IMR-90 (cell line): ENCODE measurements around the gene CGNL1. TPM values are rescaled to one million over a fixed set of nuclear protein-coding genes. Genes with fewer than 3 reads are reported as not detected.

Experiments used
- ATAC-seq: fragments of 200-7000 bp; cut with Tn5 transposase; 2 replicates; pipeline ENCODE4 v1.9.1; 2020; ENCODE audit warnings: low read depth, mild to moderate bottlenecking, moderate library complexity
- BruUV-seq: library from RNA; stranded (reverse); fragments of 400-500 nt; replicated peaks from 2 replicates; lab custom pipeline; 2021; lab: Mats Ljungman, UMichigan
- CTCF ChIA-PET: fragments of 300-600 bp; formaldehyde crosslinking; extraction: SDS; loops from one replicate; lab custom pipeline; 2021; ENCODE audit warnings: antibody characterized with exemption; lab: Yijun Ruan, JAX
- POLR2A ChIA-PET: fragments of 300-600 bp; sonication (Branson Sonifier 250); formaldehyde crosslinking; loops from one replicate; lab custom pipeline; 2022; ENCODE audit warnings: antibody characterized with exemption; ENCODE audit not compliant: unreplicated experiment; lab: Charles Lee
- DNase-seq: peaks from one replicate; pipeline ENCODE4 v3.0.0; 2013
- H2AFZ ChIP-seq: replicated peaks from 2 replicates; pipeline ENCODE3; 2013; ENCODE audit warnings: low read length, mild to moderate bottlenecking; ENCODE audit not compliant: poor library complexity
- H2AK5ac ChIP-seq: 2 replicates; pipeline ENCODE4 v1.6.1; 2013; ENCODE audit warnings: low read depth, low read length, inconsistent platforms
- H2AK9ac ChIP-seq: replicated peaks from 2 replicates; pipeline ENCODE3; 2013; ENCODE audit warnings: mild to moderate bottlenecking, low read depth, low read length, moderate library complexity; ENCODE audit not compliant: poor library complexity
- H2BK120ac ChIP-seq: 2 replicates; pipeline ENCODE4 v1.6.1; 2013; ENCODE audit warnings: low read depth, low read length, inconsistent platforms
- H2BK15ac ChIP-seq: 3 replicates; pipeline ENCODE4 v1.6.1; 2013; ENCODE audit warnings: low read depth, low read length, inconsistent platforms
- H2BK20ac ChIP-seq: 2 replicates; pipeline ENCODE4 v1.6.1; 2013; ENCODE audit warnings: low read depth, mild to moderate bottlenecking, inconsistent platforms, low read length, moderate library complexity
- H2BK5ac ChIP-seq: 2 replicates; pipeline ENCODE4 v1.6.1; 2013; ENCODE audit warnings: mild to moderate bottlenecking, low read depth, low read length, inconsistent platforms; ENCODE audit not compliant: poor library complexity, severe bottlenecking
- H3K14ac ChIP-seq: replicated peaks from 2 replicates; pipeline ENCODE4 v1.6.1; 2013; ENCODE audit warnings: low read depth, low read length, inconsistent platforms
- H3K18ac ChIP-seq: 2 replicates; pipeline ENCODE4 v1.6.1; 2013; ENCODE audit warnings: low read depth, low read length, control low read depth
- H3K23ac ChIP-seq: 2 replicates; pipeline ENCODE4 v1.6.1; 2013; ENCODE audit warnings: low read depth, low read length, inconsistent platforms
- H3K27ac ChIP-seq: 2 replicates; pipeline ENCODE4 v1.5.1; 2013; ENCODE audit warnings: mild to moderate bottlenecking, control low read depth, low read length; ENCODE audit not compliant: insufficient read depth
- H3K27me3 ChIP-seq: 2 replicates; pipeline ENCODE4 v1.6.1; 2013; ENCODE audit warnings: low read length; ENCODE audit not compliant: control insufficient read depth, insufficient read depth
- H3K36me3 ChIP-seq: 2 replicates; pipeline ENCODE4 v1.6.1; 2013; ENCODE audit warnings: low read length, mixed read lengths; ENCODE audit not compliant: control insufficient read depth, insufficient read depth
- H3K4ac ChIP-seq: 2 replicates; pipeline ENCODE4 v1.6.1; 2013; ENCODE audit warnings: low read depth, low read length, inconsistent platforms
- H3K4me1 ChIP-seq: 2 replicates; pipeline ENCODE4 v1.6.1; 2013; ENCODE audit warnings: low read length, mixed read lengths; ENCODE audit not compliant: control insufficient read depth, insufficient read depth
- H3K4me2 ChIP-seq: 2 replicates; pipeline ENCODE4 v1.6.1; 2013; ENCODE audit warnings: low read depth, mild to moderate bottlenecking, control low read depth, low read length, moderate library complexity
- H3K4me3 ChIP-seq: 2 replicates; pipeline ENCODE4 v1.5.1; 2013; ENCODE audit warnings: low read depth, mild to moderate bottlenecking, control low read depth, low read length, moderate library complexity; ENCODE audit not compliant: insufficient read depth
- H3K56ac ChIP-seq: 2 replicates; pipeline ENCODE4 v1.6.1; 2013; ENCODE audit warnings: low read length, inconsistent platforms; ENCODE audit not compliant: insufficient read depth; ENCODE audit errors: extremely low read depth
- H3K79me1 ChIP-seq, 2 experiments: 2 replicates each; pipeline ENCODE4 v1.6.1; 2013; ENCODE audit warnings: low read length in 2 of 2, inconsistent platforms in 1 of 2, low read depth in 1 of 2
- H3K9ac ChIP-seq: 2 replicates; pipeline ENCODE4 v1.6.1; 2013; ENCODE audit warnings: low read depth, low read length, control low read depth
- H3K9me1 ChIP-seq: 2 replicates; pipeline ENCODE4 v1.6.1; 2013; ENCODE audit warnings: low read length, inconsistent platforms; ENCODE audit not compliant: insufficient read depth
- H3K9me3 ChIP-seq: 2 replicates; pipeline ENCODE4 v1.6.1; 2013; ENCODE audit warnings: low read length; ENCODE audit not compliant: control insufficient read depth, insufficient read depth
- H4K20me1 ChIP-seq: 2 replicates; pipeline ENCODE4 v1.6.1; 2013; ENCODE audit warnings: low read length, inconsistent platforms; ENCODE audit not compliant: insufficient read depth
- H4K5ac ChIP-seq: 2 replicates; pipeline ENCODE4 v1.6.1; 2013; ENCODE audit warnings: mild to moderate bottlenecking, low read depth, low read length, control low read depth
- H4K8ac ChIP-seq, 2 experiments: 2 replicates each; pipeline ENCODE4 v1.6.1; 2013; ENCODE audit warnings: low read depth in 2 of 2, low read length in 2 of 2, control low read depth in 1 of 2, inconsistent platforms in 1 of 2
- H4K91ac ChIP-seq: 2 replicates; pipeline ENCODE4 v1.6.1; 2013; ENCODE audit warnings: low read depth, low read length, inconsistent platforms; ENCODE audit not compliant: insufficient read depth
- BHLHE40 ChIP-seq: fragments of 150-350 bp; IDR thresholded peaks from 2 replicates; pipeline ENCODE4 v1.6.1; 2016; ENCODE audit warnings: mild to moderate bottlenecking, low read depth, low read length
- FOS ChIP-seq: fragments of 150-350 bp; IDR thresholded peaks from 2 replicates; pipeline ENCODE4 v1.6.1; 2016; ENCODE audit warnings: low read depth, low read length
- MAZ ChIP-seq: IDR thresholded peaks from 2 replicates; pipeline ENCODE4 v1.6.1; 2012; ENCODE audit warnings: low read depth, mild to moderate bottlenecking, low read length, improper control_type of control experiment, moderate library complexity, borderline replicate concordance
- MXI1 ChIP-seq: IDR thresholded peaks from 2 replicates; pipeline ENCODE4 v1.6.1; 2012; ENCODE audit warnings: low read depth, mild to moderate bottlenecking, low read length, moderate library complexity, borderline replicate concordance
- POLR2A ChIP-seq: IDR thresholded peaks from 2 replicates; pipeline ENCODE4 v1.6.1; 2012; ENCODE audit warnings: mild to moderate bottlenecking, low read depth, low read length
- RCOR1 ChIP-seq: IDR thresholded peaks from 2 replicates; pipeline ENCODE4 v1.6.1; 2012; ENCODE audit warnings: mild to moderate bottlenecking, low read length, improper control_type of control experiment; ENCODE audit not compliant: insufficient replicate concordance
- WGBS, 2 experiments: methylation state at CpG; one replicate each; pipeline versions ENCODE4 v1.1.5 to v1.1.7; 2013; ENCODE audit warnings: missing lambda C conversion rate in 2 of 2; ENCODE audit not compliant: insufficient read length in 1 of 2; ENCODE audit errors: extremely low coverage in 2 of 2; 5-methylcytosine and 5-hydroxymethylcytosine counted together
- dilution Hi-C: fragments of 300-500 bp; cut with HindIII; formaldehyde crosslinking; loops from one replicate; pipeline ENCODE4 v1.14.3; 2018; ENCODE audit warnings: low sequenced_read_pairs; ENCODE audit not compliant: unreplicated experiment
- in situ Hi-C: fragments of 300-500 bp; cut with MboI; formaldehyde crosslinking; loops from 3 replicates; pipeline ENCODE4 v1.14.3; 2019; ENCODE audit warnings: low sequenced_read_pairs, inconsistent platforms, mixed read lengths
- intact Hi-C: fragments of 100-400 bp; cut with micrococcal nuclease; formaldehyde crosslinking; loops from 2 replicates; pipeline ENCODE4 v1.10.0; 2022
- polyA plus RNA-seq, 3 experiments: library from polyadenylated mRNA; depleted of rRNA; stranded (reverse); fragments of >200 nt; gene quantifications; 2 replicates each; pipeline ENCODE4 v1.2.3, GENCODE V29; 2012; ENCODE audit warnings: low replicate concordance in 1 of 3
- total RNA-seq: library from RNA; depleted of rRNA; stranded (reverse); fragments of >200 nt; gene quantifications from 2 replicates; pipeline ENCODE4 v1.2.3, GENCODE V29; 2012
- TF ChIP-seq, protein P1 (sequence below): conservative IDR thresholded peaks from 2 replicates; pipeline ENCODE4 v1.5.1; 2012; ENCODE audit warnings: mild to moderate bottlenecking, low read depth, low read length, improper control_type of control experiment
- TF ChIP-seq, protein P2 (sequence below): fragments of 150-350 bp; IDR thresholded peaks from 2 replicates; pipeline ENCODE4 v1.6.1; 2017; ENCODE audit warnings: mild to moderate bottlenecking, antibody characterized with exemption, low read length, low read depth
- TF ChIP-seq, protein P3 (sequence below): fragments of 150-350 bp; IDR thresholded peaks from 2 replicates; pipeline ENCODE4 v1.6.1; 2016; ENCODE audit warnings: low read depth, mild to moderate bottlenecking, low read length, moderate library complexity, borderline replicate concordance

Gene CGNL1
- total and polyA plus RNA-seq, 2 of the 4 experiments (the other 2 are of a cell fraction), result 0.07 to 0.18 TPM

DNA sequence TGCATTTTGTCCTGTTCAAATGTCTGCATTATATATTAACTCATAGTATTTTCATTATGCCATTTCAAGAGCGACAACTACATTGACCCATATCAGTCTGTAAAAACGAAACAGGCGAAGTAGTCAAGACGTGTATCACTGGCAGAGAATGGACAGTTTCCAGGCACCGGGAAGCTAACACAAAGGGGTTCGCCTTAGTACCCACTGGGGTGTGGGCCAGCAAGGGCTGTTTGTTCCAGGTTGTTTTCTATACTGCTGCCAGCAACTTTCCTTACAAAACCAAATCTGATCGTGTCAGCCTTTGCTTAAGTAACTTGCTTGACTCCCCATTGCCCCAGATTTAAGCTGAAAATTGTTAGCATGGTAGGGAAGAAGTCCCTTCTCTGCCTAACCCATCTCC, 87.1 kb downstream of the CGNL1 start:
- Histone ChIP-seq H3K79me1 (no peaks in the 10 kb centered on the region), H3K9me3 (no peaks in the 10 kb centered on the region), H3K36me3 (no peaks in the 10 kb centered on the region), H3K14ac (no peak overlapping the region), H2BK15ac (no peak overlapping the region), H4K91ac (no peak overlapping the region), H3K27ac (no peak overlapping the region), H3K4me2 (no peak overlapping the region), H2AK9ac (no peak overlapping the region), H2BK120ac (no peak overlapping the region), H4K20me1 (no peaks in the 10 kb centered on the region), H4K5ac (no peak overlapping the region), H2AFZ (no peak overlapping the region), H3K18ac (no peak overlapping the region), H2AK5ac (no peak overlapping the region), H3K4ac (no peak overlapping the region), H3K23ac (no peak overlapping the region), H2BK5ac (no peak overlapping the region), H2BK20ac (no peak overlapping the region), H3K9ac (no peak overlapping the region), H3K27me3 (peaks cover 21% of the 10 kb centered on the region), H3K56ac (no peak overlapping the region), H3K9me1 (no peaks in the 10 kb centered on the region), H4K8ac (no peak overlapping the region), H3K4me3 (no peak overlapping the region), H3K4me1 (no peaks in the 10 kb centered on the region)
- dilution Hi-C loops, result no loop called here
- ChIA-PET CTCF (no interaction called here), POLR2A (no interaction called here)
- BruUV-seq, result no TSS peak
- WGBS, 2 experiments, result 90% methylated on average over 3 of the region's 7 CpGs; no CpG with 5 or more reads in 1 of the 2 experiments
- TF ChIP-seq, protein P1, sequence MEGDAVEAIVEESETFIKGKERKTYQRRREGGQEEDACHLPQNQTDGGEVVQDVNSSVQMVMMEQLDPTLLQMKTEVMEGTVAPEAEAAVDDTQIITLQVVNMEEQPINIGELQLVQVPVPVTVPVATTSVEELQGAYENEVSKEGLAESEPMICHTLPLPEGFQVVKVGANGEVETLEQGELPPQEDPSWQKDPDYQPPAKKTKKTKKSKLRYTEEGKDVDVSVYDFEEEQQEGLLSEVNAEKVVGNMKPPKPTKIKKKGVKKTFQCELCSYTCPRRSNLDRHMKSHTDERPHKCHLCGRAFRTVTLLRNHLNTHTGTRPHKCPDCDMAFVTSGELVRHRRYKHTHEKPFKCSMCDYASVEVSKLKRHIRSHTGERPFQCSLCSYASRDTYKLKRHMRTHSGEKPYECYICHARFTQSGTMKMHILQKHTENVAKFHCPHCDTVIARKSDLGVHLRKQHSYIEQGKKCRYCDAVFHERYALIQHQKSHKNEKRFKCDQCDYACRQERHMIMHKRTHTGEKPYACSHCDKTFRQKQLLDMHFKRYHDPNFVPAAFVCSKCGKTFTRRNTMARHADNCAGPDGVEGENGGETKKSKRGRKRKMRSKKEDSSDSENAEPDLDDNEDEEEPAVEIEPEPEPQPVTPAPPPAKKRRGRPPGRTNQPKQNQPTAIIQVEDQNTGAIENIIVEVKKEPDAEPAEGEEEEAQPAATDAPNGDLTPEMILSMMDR, result no peak
- TF ChIP-seq POLR2A (no peak), BHLHE40 (no peak), RCOR1 (no peak), FOS (no peak), MAZ (no peak), MXI1 (no peak)
- TF ChIP-seq, protein P2, sequence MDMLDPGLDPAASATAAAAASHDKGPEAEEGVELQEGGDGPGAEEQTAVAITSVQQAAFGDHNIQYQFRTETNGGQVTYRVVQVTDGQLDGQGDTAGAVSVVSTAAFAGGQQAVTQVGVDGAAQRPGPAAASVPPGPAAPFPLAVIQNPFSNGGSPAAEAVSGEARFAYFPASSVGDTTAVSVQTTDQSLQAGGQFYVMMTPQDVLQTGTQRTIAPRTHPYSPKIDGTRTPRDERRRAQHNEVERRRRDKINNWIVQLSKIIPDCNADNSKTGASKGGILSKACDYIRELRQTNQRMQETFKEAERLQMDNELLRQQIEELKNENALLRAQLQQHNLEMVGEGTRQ, result no peak
- TF ChIP-seq, protein P3, sequence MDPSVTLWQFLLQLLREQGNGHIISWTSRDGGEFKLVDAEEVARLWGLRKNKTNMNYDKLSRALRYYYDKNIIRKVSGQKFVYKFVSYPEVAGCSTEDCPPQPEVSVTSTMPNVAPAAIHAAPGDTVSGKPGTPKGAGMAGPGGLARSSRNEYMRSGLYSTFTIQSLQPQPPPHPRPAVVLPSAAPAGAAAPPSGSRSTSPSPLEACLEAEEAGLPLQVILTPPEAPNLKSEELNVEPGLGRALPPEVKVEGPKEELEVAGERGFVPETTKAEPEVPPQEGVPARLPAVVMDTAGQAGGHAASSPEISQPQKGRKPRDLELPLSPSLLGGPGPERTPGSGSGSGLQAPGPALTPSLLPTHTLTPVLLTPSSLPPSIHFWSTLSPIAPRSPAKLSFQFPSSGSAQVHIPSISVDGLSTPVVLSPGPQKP, result no peak
- intact Hi-C loops, result loop anchor here (5.0 kb wide), 2 partner anchors 64 to 121 kb away; no protein-coding TSS in a partner anchor
- DNase-seq, result no peak
- no peak for ATAC-seq
- in situ Hi-C loops, result no loop called here
